Panc1 (cell line): Measurements from ENCODE around the gene INPP4A. TPM values are rescaled to one million over a fixed set of nuclear protein-coding genes. Genes with fewer than 3 reads are reported as not detected.

Experiments used
- ATAC-seq: fragments of 200-7000 bp; cut with Tn5 transposase; 2 replicates; pipeline ENCODE4 v1.9.1; 2020; ENCODE audit warnings: mild to moderate bottlenecking, moderate library complexity
- BruUV-seq: library from RNA; stranded (reverse); fragments of 400-500 nt; replicated peaks from 2 replicates; lab custom pipeline; 2021; lab: Mats Ljungman, UMichigan
- CTCF ChIA-PET: fragments of 300-600 bp; sonication (Branson Sonifier 250); formaldehyde crosslinking; loops from one replicate; lab custom pipeline; 2022; ENCODE audit warnings: antibody characterized with exemption; lab: Charles Lee
- POLR2A ChIA-PET: fragments of 300-600 bp; sonication (Branson Sonifier 250); formaldehyde crosslinking; loops from one replicate; lab custom pipeline; 2022; ENCODE audit warnings: antibody characterized with exemption; lab: Charles Lee
- DNase-seq: peaks from one replicate; pipeline ENCODE4 v3.0.0-alpha.2; 2010; ENCODE audit warnings: low read depth, low spot score
- H3K27ac ChIP-seq: 2 replicates; pipeline ENCODE4 v1.5.1; 2011; ENCODE audit warnings: mild to moderate bottlenecking, low read length, inconsistent platforms
- H3K27me3 ChIP-seq: fragments of 200-500 bp; sonication (Bioruptor generic); 2 replicates; pipeline ENCODE4 v1.6.0; 2014; ENCODE audit warnings: low read length, inconsistent platforms; ENCODE audit not compliant: control insufficient read depth, insufficient read depth
- H3K36me3 ChIP-seq: fragments of 200-500 bp; sonication (Bioruptor generic); 2 replicates; pipeline ENCODE4 v1.5.1; 2014; ENCODE audit warnings: inconsistent platforms, mild to moderate bottlenecking, low read length, moderate library complexity; ENCODE audit not compliant: control insufficient read depth, insufficient read depth
- H3K4me1 ChIP-seq: 2 replicates; pipeline ENCODE4 v1.5.1; 2011; ENCODE audit warnings: inconsistent platforms, mild to moderate bottlenecking, low read length, moderate library complexity; ENCODE audit not compliant: control insufficient read depth, insufficient read depth
- H3K4me3 ChIP-seq, 2 experiments: 2 replicates each; pipeline ENCODE4 v1.5.1; 2011 to 2012; ENCODE audit warnings: low read depth in 2 of 2, low read length in 2 of 2, mild to moderate bottlenecking in 2 of 2, inconsistent platforms in 1 of 2, moderate library complexity in 1 of 2
- H3K9me3 ChIP-seq: fragments of 200-500 bp; sonication (Bioruptor generic); 2 replicates; pipeline ENCODE4 v1.5.1; 2014; ENCODE audit warnings: low read depth, mild to moderate bottlenecking, inconsistent platforms, low read length, moderate library complexity; ENCODE audit not compliant: control insufficient read depth, insufficient read depth
- CTCF ChIP-seq: fragments of 450-650 bp; IDR thresholded peaks from 2 replicates; pipeline ENCODE4 v1.5.1; 2017; ENCODE audit warnings: mild to moderate bottlenecking
- POLR2AphosphoS5 ChIP-seq: IDR thresholded peaks from 2 replicates; pipeline ENCODE4 v1.6.1; 2012; ENCODE audit warnings: mild to moderate bottlenecking, low read depth, low read length, moderate library complexity
- REST ChIP-seq, 2 experiments: IDR thresholded peaks; 2 replicates each; pipeline ENCODE4 v1.6.1; 2011 to 2012; ENCODE audit warnings: low read depth in 2 of 2, control low read depth in 1 of 2, low read length in 1 of 2, mild to moderate bottlenecking in 1 of 2, moderate library complexity in 1 of 2; ENCODE audit not compliant: insufficient read depth in 1 of 2
- SIN3A ChIP-seq: IDR thresholded peaks from 2 replicates; pipeline ENCODE4 v1.6.1; 2012; ENCODE audit warnings: low read depth, mild to moderate bottlenecking, low read length, moderate library complexity, borderline replicate concordance; ENCODE audit not compliant: insufficient read depth
- TCF7L2 ChIP-seq: IDR thresholded peaks from 2 replicates; pipeline ENCODE4 v1.6.1; 2011; ENCODE audit warnings: mild to moderate bottlenecking, low read depth, low read length, inconsistent platforms
- in situ Hi-C: cut with HindIII; loops from 2 replicates; pipeline ENCODE4 v1.10.0; 2016; ENCODE audit warnings: low sequenced_read_pairs, low pct_unique_long_range_greater_than_20kb
- intact Hi-C: fragments of 100-400 bp; cut with micrococcal nuclease; formaldehyde crosslinking; loops from one replicate; pipeline ENCODE4 v1.10.0; 2022; ENCODE audit not compliant: unreplicated experiment
- total RNA-seq: library from RNA; stranded (reverse); gene quantifications from one replicate; pipeline ENCODE4 v1.2.1, GENCODE V29; 2021; ENCODE audit not compliant: unreplicated experiment

Gene INPP4A
- total RNA-seq, 1 experiment from 2014 or later, result 22.9 TPM

- no peaks in the 10 kb centered on the region for H3K27me3 ChIP-seq
- CTCF ChIA-PET, result no interaction called here
- no peaks in the 10 kb centered on the region for H3K4me1 ChIP-seq
- BruUV-seq, result no TSS peak
- no peak overlapping the region for H3K4me3 ChIP-seq
- POLR2A ChIA-PET, result no interaction called here
- DNase-seq, result no peak
- no peak for ATAC-seq
- in situ Hi-C loops, result no loop called here
- intact Hi-C loops, result no loop called here
- H3K27ac ChIP-seq, result no peak overlapping the region
- no peaks in the 10 kb centered on the region for H3K36me3 ChIP-seq
- TF ChIP-seq SIN3A, result no peak
- no peak for TF ChIP-seq CTCF
- no peak for TF ChIP-seq REST (IDR thresholded peaks at IDR 0.05; ENCODE audit: insufficient read depth in 1 of 2, low read depth in 2 of 2, low read length in 1 of 2)
- no peak for TF ChIP-seq TCF7L2
- no peak for TF ChIP-seq POLR2AphosphoS5
- no peaks in the 10 kb centered on the region for H3K9me3 ChIP-seq
Measured at GRCh38 chr2:98560256-98560771, 115.7 kb downstream of the INPP4A start.

GRCh38 chr2:98561018-98561417 is 116.4 kb downstream of the INPP4A start:
- intact Hi-C loops (no loop called here), in situ Hi-C loops (no loop called here)
- no peak for ATAC-seq
- no peak overlapping the region for H3K27ac ChIP-seq
- ChIA-PET POLR2A (no interaction called here), CTCF (no interaction called here)
- no peaks in the 10 kb centered on the region for H3K4me1 ChIP-seq
- no peak overlapping the region for H3K4me3 ChIP-seq
- no peak for DNase-seq
- H3K36me3 ChIP-seq, result no peaks in the 10 kb centered on the region
- H3K27me3 ChIP-seq, result no peaks in the 10 kb centered on the region
- no TSS peak for BruUV-seq
- TF ChIP-seq SIN3A, result no peak
- TF ChIP-seq CTCF, result no peak
- no peak for TF ChIP-seq POLR2AphosphoS5
- TF ChIP-seq TCF7L2, result no peak
- TF ChIP-seq REST (IDR thresholded peaks at IDR 0.05; ENCODE audit: insufficient read depth in 1 of 2, low read depth in 2 of 2, low read length in 1 of 2), result no peak
- no peaks in the 10 kb centered on the region for H3K9me3 ChIP-seq
